Brain microvascular endothelial cell (primary cell): ENCODE measurements around the gene CREB1.

Experiments
- DNase-seq: peaks from one replicate; pipeline ENCODE4 v3.0.0-alpha.2; 2020
- H3K27ac ChIP-seq: fragments of 250-450 bp; sonication (Bioruptor Pico); 2 replicates; pipeline ENCODE4 v1.5.1; 2020; ENCODE audit warnings: mild to moderate bottlenecking, moderate library complexity
- H3K27me3 ChIP-seq: fragments of 250-450 bp; sonication (Bioruptor Pico); replicated peaks from 2 replicates; pipeline ENCODE4 v1.5.1; 2020; ENCODE audit warnings: mild to moderate bottlenecking
- H3K36me3 ChIP-seq: fragments of 250-450 bp; sonication (Bioruptor Pico); replicated peaks from 2 replicates; pipeline ENCODE4 v1.5.1; 2020; ENCODE audit warnings: mild to moderate bottlenecking
- H3K4me3 ChIP-seq: 2 replicates; pipeline ENCODE4 v1.5.1; 2011; ENCODE audit warnings: low read depth, mild to moderate bottlenecking, control low read depth, low read length, moderate library complexity
- in situ Hi-C: cut with HindIII; loops from 2 replicates; pipeline ENCODE4 v1.10.0; 2017; ENCODE audit warnings: low sequenced_read_pairs, low pct_ligation_motif_present
- TF ChIP-seq, protein P1 (sequence below): IDR thresholded peaks from 2 replicates; pipeline ENCODE4 v1.5.1; 2011; ENCODE audit warnings: low read depth, mild to moderate bottlenecking, moderate library complexity, low read length, control low read depth, inconsistent platforms; ENCODE audit errors: missing control alignments

CREB1 gene

GRCh38 chr2:207606829-207607228 is 77.1 kb downstream of the CREB1 start:
- H3K4me3 ChIP-seq, result no peak overlapping the region
- no peaks in the 10 kb centered on the region for H3K36me3 ChIP-seq
- H3K27ac ChIP-seq, result no peak overlapping the region
- no peaks in the 10 kb centered on the region for H3K27me3 ChIP-seq
- in situ Hi-C loops, result no loop called here
- DNase-seq, result no peak
- TF ChIP-seq, protein P1, sequence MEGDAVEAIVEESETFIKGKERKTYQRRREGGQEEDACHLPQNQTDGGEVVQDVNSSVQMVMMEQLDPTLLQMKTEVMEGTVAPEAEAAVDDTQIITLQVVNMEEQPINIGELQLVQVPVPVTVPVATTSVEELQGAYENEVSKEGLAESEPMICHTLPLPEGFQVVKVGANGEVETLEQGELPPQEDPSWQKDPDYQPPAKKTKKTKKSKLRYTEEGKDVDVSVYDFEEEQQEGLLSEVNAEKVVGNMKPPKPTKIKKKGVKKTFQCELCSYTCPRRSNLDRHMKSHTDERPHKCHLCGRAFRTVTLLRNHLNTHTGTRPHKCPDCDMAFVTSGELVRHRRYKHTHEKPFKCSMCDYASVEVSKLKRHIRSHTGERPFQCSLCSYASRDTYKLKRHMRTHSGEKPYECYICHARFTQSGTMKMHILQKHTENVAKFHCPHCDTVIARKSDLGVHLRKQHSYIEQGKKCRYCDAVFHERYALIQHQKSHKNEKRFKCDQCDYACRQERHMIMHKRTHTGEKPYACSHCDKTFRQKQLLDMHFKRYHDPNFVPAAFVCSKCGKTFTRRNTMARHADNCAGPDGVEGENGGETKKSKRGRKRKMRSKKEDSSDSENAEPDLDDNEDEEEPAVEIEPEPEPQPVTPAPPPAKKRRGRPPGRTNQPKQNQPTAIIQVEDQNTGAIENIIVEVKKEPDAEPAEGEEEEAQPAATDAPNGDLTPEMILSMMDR, result no peak

DNA sequence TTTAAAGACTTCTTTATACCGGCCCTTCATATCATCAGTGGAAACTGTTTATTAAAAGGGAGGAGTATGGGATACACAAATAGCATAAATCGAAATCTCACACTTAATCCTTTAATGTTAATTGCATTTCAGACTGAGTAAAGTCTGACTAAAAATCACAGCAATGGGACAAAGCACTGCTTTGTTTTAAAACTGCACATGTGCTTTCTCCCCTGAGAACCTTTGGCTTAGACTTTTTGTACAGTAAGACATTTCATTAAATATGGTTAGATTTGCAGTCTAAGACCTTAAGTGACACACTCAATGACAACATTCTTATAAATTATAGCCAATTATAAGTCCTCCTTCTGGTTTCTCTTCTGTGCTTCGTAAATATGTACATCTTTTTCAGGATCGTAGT is 83.0 kb downstream of the CREB1 start:
- no peaks in the 10 kb centered on the region for H3K27me3 ChIP-seq
- DNase-seq, result no peak
- TF ChIP-seq, protein P1, result no peak
- no peak overlapping the region for H3K4me3 ChIP-seq
- in situ Hi-C loops, result no loop called here
- H3K36me3 ChIP-seq, result no peaks in the 10 kb centered on the region
- no peak overlapping the region for H3K27ac ChIP-seq

DNA sequence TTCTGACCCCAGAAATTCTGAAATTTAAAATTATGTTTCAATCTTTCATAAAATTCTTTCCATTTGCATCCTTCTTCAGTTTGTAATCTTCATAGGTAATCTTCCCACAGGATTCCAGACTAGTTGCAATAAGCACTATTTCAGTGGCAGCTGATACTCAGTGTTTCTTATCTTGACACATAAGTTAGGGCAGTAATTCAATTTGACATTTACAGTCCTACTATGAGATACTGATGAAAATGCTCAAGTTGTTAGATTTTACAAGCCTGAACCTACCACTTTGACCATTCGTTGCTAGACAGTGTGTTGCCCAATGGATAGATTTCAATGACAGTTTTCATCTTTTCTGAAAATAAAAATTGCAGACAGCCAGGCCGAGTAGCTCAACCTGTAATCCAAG is 85.1 kb downstream of the CREB1 start:
- TF ChIP-seq, protein P1, result no peak
- H3K36me3 ChIP-seq, result peaks cover 2% of the 10 kb centered on the region
- H3K27ac ChIP-seq, result no peak overlapping the region
- no peak overlapping the region for H3K4me3 ChIP-seq
- in situ Hi-C loops, result no loop called here
- H3K27me3 ChIP-seq, result no peaks in the 10 kb centered on the region
- DNase-seq, result no peak

DNA sequence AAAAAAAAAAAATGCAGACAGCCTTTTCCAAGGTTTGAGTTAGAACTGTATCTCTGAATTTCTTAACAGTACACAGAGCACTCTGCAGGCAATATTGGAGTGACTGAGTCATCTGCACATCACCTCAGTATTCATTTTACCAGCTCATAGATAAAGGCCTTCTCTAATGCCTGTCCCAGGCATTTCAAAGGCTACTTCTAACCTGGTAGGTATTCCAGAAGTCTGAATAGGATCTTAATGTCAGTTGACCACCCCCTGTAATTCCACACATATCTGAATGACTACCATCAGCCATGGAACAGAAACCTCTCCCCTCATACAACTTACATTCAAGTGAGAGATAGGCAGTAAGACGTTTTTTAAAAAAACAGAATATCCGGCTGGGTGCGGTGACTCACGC is 86.4 kb downstream of the CREB1 start:
- H3K36me3 ChIP-seq, result peaks cover 2% of the 10 kb centered on the region

DNA sequence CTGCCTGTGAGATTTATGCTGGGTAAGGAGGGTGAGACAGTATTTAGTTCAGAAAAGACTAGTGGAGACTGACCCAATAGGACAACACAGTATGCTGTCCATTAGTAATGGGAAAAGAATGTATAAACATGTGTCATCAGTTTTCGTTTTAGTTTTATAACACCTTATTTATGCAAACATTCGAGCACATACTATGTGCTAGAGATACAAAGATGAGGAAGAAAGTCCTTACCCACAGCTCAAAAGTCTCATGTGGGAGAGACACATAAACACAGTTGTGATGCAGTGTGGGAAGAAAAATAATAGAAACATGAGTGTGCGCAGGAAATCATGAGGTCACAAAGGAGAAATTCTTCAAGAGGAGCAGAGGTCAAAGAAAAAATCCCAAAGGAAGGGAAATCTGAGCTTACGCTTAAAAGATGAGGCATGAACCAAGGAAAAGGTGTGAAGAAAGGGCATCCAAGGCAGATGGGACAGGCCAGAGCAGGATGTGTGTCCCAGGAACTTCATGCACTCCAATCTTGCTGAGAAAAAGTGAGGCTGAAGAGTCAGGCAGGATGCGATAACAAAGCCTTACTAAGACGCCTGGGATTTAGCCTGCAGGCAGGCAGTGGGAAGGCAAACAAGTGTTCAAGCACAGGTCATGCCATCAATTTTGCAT is 87.4 kb downstream of the CREB1 start:
- peak; percentile 80 for DNase-seq
- Histone ChIP-seq H3K4me3 (no peak overlapping the region), H3K27me3 (no peaks in the 10 kb centered on the region), H3K27ac (peak overlapping the region; percentile 99), H3K36me3 (peaks cover 2% of the 10 kb centered on the region)
- in situ Hi-C loops, result no loop called here
- TF ChIP-seq, protein P1, result peak; percentile 17

More for the DNA sequence above, 86.4 kb downstream of the CREB1 start:
- TF ChIP-seq, protein P1, result no peak
- peak overlapping the region; percentile 99 for H3K27ac ChIP-seq
- peak; percentile 59 for DNase-seq
- H3K27me3 ChIP-seq, result no peaks in the 10 kb centered on the region
- in situ Hi-C loops, result no loop called here
- no peak overlapping the region for H3K4me3 ChIP-seq

GRCh38 chr2:207619764-207620203 is 90.0 kb downstream of the CREB1 start:
- in situ Hi-C loops, result no loop called here
- Histone ChIP-seq H3K4me3 (no peak overlapping the region), H3K27me3 (no peaks in the 10 kb centered on the region), H3K36me3 (peaks cover 2% of the 10 kb centered on the region), H3K27ac (no peak overlapping the region)
- DNase-seq, result no peak
- TF ChIP-seq, protein P1, result no peak
